Measurements from ENCODE around the gene POLDIP3. TPM values are rescaled to one million over a fixed set of nuclear protein-coding genes. Genes with fewer than 3 reads are reported as not detected.

POLDIP3 gene, protein sequence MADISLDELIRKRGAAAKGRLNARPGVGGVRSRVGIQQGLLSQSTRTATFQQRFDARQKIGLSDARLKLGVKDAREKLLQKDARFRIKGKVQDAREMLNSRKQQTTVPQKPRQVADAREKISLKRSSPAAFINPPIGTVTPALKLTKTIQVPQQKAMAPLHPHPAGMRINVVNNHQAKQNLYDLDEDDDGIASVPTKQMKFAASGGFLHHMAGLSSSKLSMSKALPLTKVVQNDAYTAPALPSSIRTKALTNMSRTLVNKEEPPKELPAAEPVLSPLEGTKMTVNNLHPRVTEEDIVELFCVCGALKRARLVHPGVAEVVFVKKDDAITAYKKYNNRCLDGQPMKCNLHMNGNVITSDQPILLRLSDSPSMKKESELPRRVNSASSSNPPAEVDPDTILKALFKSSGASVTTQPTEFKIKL
- 31.1 and 32.3 TPM in 2 replicates for total RNA-seq

DNA sequence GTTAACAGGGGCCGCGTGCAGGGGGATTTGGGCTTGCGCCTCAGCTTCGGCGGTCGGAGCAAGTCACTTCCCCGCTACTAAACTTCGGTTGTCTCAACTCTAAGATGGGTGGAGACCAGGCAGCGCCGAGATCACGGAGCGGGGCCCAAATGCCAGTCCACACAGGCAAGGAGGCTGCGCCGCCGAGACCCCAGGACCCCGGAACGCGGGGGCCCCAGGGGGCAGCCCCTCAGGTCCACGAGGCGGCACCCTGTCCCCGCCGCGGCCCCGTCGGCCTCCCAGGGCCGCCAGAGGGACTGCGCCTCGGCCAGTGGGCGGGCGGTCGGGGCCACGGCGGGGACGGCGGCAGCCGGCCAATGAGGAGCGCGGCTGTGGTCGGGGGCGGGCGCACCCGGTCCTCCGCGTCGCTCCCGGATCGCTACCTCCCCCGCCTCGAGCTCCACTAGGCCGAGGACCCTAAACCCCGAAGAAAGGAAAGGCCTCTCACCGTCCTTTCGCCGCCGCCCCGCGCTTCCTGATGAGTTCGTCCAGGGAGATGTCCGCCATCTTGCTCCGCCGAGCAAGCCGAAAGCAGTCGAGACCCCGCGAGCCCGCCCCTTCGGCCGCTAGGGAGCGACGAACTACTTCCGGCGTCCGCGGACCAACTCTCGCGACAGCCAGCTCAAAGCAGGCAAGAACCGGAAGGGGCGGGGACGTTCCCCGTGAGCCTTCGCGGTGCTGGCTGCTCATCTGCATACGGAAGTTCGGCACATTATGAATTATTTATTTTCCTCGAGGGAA lies at the start of gene POLDIP3:
Gene POLDIP3, minus strand, starts transcription at position 572 of the 780 bp plus-strand sequence. Its CDS starts 26 bp downstream, at position 546.

DNA sequence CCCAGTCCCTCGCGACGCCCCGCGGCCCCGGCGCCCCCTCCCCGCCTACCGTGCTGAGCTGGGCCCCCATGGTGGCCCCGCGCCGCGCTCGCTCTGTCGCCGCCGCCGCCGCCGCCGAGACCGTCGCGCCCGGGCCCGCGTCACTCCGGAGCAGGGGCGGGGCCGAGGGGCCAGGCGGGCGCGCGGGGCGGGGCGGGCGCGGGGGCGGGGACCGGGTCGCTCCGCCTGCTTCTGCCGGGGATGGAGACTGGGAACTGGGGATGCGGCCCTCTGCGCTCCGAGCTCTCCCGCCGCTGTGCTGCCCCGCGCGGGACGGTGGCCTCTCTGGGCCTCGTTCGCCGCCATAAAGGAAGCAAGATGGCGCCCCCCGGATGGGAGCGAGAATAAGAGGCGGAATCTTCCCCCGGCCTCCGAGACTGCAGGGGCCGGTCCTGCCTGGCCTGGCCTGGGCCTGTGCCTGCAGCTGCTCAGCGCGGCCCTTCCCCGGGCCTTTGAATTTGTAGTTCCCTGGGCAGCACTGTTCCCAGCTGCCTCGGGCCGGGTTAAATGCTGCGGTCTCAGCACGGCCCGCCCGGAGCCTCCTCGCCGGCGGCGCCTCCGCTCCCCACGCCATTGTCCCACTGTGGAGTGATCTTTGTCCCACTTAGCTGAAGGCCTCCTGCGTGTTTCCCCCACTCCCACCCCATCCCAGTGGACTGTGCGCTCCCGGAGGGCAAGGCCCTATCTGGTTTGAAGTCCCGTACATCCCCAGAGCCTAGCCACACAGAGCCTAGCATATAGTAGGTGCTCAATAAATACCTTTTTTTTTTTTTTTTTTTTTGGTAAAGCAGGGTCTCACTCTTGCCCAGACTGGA lies 34.8 kb upstream of the POLDIP3 start, which contains the start of gene CYB5R3:
Gene CYB5R3, minus strand, starts transcription at position 147 of the 854 bp plus-strand sequence. Its CDS starts 77 bp downstream, at position 70.

DNA sequence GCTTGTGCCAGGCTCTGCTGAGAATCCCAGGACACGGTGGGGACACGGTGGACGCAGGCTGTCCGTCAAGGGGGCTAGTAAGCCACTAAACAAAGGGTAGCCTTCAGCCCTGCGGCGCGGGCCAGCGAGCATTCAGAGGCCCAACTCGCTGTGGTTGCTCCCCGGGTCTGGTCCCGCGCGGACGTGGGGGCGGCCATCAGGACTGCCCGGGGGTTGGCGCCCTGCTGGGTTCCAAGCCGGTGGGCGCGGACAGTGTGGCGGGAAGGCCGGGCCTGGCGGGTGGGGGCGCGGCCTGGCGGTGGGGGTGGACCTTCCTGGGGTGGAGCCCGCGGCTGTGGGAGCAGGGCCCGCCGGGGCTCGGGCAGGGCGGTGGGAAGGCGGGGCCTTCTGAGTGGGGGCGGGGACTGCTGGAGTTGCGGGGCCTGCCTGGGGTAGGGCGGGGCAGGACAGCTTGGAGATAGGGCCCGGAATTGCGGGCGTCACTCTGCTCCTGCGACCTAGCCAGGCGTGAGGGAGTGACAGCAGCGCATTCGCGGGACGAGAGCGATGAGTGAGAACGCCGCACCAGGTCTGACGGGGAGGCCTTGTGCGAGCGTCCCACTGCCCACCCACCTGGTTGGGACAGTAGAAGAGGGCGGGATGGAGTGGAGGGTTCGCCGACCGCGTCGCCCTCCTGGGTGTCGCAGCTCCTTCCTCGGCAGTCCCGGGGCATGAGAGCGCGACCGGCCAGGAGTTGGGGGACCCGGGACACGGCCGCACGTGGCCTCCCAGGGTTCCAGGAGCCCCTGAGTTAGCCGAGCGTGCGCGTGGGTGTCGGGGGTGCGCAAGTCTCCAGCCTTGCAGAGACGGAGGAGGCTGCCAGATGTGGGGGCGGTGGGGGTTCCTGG lies 61.0 kb downstream of the POLDIP3 start, which contains the start of gene SERHL2:
Gene SERHL2, plus strand, starts transcription at position 482 of the 887 bp plus-strand sequence. Its CDS starts 65 bp downstream, at position 547.

Small RNA genes within 50 kb of the gene (small RNA-seq; reads per million reads assigned to genes)
- not detected for gene RN7SKP80
- not detected for gene RNU6-513P

Other genes with a start within 250 kb of the POLDIP3 start
- gene NFAM1, start 182.5 kb downstream of the POLDIP3 start, total RNA-seq: not detected in 2 replicates
- 36.0 and 48.2 TPM in 2 replicates for gene RRP7A, start 95.1 kb downstream of the POLDIP3 start, total RNA-seq
- 1.3 and 1.4 TPM in 2 replicates for gene SERHL2, start 60.9 kb downstream of the POLDIP3 start, total RNA-seq
- gene ATP5MGL, start 25.7 kb upstream of the POLDIP3 start, total RNA-seq: 1.1 and 2.4 TPM in 2 replicates
- gene CYB5R3, start 34.5 kb upstream of the POLDIP3 start, total RNA-seq: 54.8 and 76.9 TPM in 2 replicates
- gene A4GALT, start 106.0 kb upstream of the POLDIP3 start, total RNA-seq: 10.6 and 12.4 TPM in 2 replicates
- 50.3 and 61.2 TPM in 2 replicates for gene ARFGAP3, start 242.4 kb upstream of the POLDIP3 start, total RNA-seq